ENCODE measurements around the gene MS4A10. TPM values are rescaled to one million over a fixed set of nuclear protein-coding genes. Genes with fewer than 3 reads are reported as not detected.

The MS4A10 gene
- total and polyA plus RNA-seq, 9 of the 15 experiments (the other 6 are each of a cell fraction or from before 2014, with no cell fraction given): not detected

- TF ChIP-seq, protein P1, sequence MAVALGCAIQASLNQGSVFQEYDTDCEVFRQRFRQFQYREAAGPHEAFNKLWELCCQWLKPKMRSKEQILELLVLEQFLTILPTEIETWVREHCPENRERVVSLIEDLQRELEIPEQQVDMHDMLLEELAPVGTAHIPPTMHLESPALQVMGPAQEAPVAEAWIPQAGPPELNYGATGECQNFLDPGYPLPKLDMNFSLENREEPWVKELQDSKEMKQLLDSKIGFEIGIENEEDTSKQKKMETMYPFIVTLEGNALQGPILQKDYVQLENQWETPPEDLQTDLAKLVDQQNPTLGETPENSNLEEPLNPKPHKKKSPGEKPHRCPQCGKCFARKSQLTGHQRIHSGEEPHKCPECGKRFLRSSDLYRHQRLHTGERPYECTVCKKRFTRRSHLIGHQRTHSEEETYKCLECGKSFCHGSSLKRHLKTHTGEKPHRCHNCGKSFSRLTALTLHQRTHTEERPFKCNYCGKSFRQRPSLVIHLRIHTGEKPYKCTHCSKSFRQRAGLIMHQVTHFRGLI (CRISPR knock-in tag; IDR thresholded peaks at IDR 0.05): no peak
Observed at GRCh38 chr11:60754887-60755286, 30.2 kb upstream of the MS4A10 start (continued).

DNA sequence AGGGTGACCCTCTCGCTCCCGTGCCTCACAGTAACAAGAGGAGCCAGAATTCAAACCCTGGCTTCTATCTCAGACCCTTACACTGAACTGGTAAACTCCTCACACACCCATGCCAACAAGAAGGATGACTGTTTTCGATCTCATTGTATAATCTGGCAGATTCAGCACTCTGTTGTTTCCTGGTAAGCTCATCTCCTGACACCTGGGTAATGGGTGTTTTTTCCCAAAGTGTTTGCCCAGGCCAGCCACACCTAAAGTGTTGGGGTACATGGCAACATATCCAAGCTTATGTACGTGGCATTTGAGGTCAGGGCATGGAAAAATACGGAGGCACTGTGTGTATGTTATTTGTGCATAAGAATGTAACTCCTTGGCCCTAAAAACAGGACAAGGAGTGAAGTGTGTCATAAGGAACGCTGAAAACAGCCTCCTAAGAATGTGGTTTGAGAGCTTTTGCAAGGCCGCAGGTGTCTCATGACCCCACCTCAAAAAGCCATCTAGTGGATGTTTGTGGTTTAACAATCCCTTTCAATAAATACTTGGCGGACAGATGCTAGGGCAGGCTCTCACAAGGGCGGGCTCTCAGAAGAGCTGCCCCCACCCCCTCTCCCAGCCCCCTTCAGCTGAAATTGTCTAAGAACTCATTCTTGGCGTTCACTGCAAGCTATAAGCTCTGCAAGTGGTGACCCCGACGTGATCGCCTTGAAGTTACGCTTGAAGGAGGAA, 28.7 kb upstream of the MS4A10 start, which contains the start of gene MS4A15:
Gene MS4A15 (plus strand): TSS at position 561 of the 726 bp plus-strand sequence. CDS start 6,867 bp downstream, outside the sequence.
- H3K36me3 ChIP-seq (ENCODE audit: control insufficient read depth, insufficient read depth, low read length): no peaks in the 10 kb centered on the region
- H3K79me2 ChIP-seq (ENCODE audit: control insufficient read depth, insufficient read depth, low read length): no peaks in the 10 kb centered on the region
- H4K20me1 ChIP-seq (replicated peaks; ENCODE audit: control insufficient read depth, insufficient read depth, low read length): no peaks in the 10 kb centered on the region
- no peak within 1 kb of the TSS for H2AFZ ChIP-seq (ENCODE audit: low read depth, low read length)
- WGBS (ENCODE audit: insufficient coverage, low coverage, missing lambda C conversion rate): 11% methylated on average over 14 of the region's 14 CpGs
- H3K4me1 ChIP-seq (replicated peaks in 1 of 2; ENCODE audit: control insufficient read depth in 2 of 2, insufficient read depth in 2 of 2, low read length in 2 of 2): peaks cover 0 to 8% of the 10 kb centered on the region in 2 experiments; a peak in 2 of 5 replicates
- ChIA-PET POLR2A (interaction anchor here (0.7 to 1.5 kb wide), 2 partner anchors 26 to 36 kb away, joined by 3 read pairs; no protein-coding TSS in a partner anchor), CTCF (ENCODE audit: low intra/inter-chr PET ratio) (no interaction called here)
- intact Hi-C loops (cut with micrococcal nuclease) (loop anchor here (10.0 kb wide), 2 partner anchors 102 to 492 kb away; no protein-coding TSS in a partner anchor), in situ Hi-C loops (cut with MboI) (no loop called here)
- DNase-seq (ENCODE audit: extremely low read depth in 1 of 4, low spot score in 3 of 4) (peak; percentile 54 to 66 (median 57)), FAIRE-seq (peak; percentile 86), ATAC-seq (peak; percentile 86)
- H3K9me1 ChIP-seq (ENCODE audit: control insufficient read depth, insufficient read depth, low read length): no peaks in the 10 kb centered on the region
- H3K4me2 ChIP-seq (ENCODE audit: insufficient read depth, low read length): no peak within 1 kb of the TSS
- no peak within 1 kb of the TSS for H3K4me3 ChIP-seq
- H3K9me3 ChIP-seq (replicated peaks; ENCODE audit: control insufficient read depth, insufficient read depth, low read depth, low read length): no peaks in the 10 kb centered on the region
- no peak within 1 kb of the TSS for H3K9ac ChIP-seq (ENCODE audit: insufficient read depth in 1 of 2, low read depth in 2 of 2, low read length in 2 of 2)
- H3K27ac ChIP-seq (ENCODE audit: extremely low read depth, low read depth, low read length): no peak within 1 kb of the TSS
- BruUV-seq (replicated peaks): no TSS peak
- H3K27me3 ChIP-seq (ENCODE audit: control insufficient read depth in 2 of 2, insufficient read depth in 2 of 2, low read length in 2 of 2): peaks cover 28 to 37% of the 10 kb centered on the region in 2 experiments
- TF ChIP-seq GTF2E2 (tag; IDR thresholded peaks at IDR 0.05) (no peak), ZBTB1 (CRISPR knock-in tag; IDR thresholded peaks at IDR 0.05; ENCODE audit: borderline replicate concordance, low read depth) (no peak), MITF (IDR thresholded peaks at IDR 0.05) (0 out of 2 replicates have a peak, but pooled peaks have one; percentile 54), ZNF785 (CRISPR knock-in tag; IDR thresholded peaks at IDR 0.05) (no peak), ZBTB8A (IDR thresholded peaks at IDR 0.05; ENCODE audit: partially characterized antibody) (no peak), GTF2A2 (tag; IDR thresholded peaks at IDR 0.05) (no peak), SMC3 (conservative IDR thresholded peaks at IDR 0.05; ENCODE audit: insufficient read depth, low read depth, low read length) (peak; percentile 37; the same call in 1 of the 2 replicates), AFF4 (CRISPR knock-in tag; IDR thresholded peaks at IDR 0.05) (no peak)
- TF ChIP-seq, protein P2, sequence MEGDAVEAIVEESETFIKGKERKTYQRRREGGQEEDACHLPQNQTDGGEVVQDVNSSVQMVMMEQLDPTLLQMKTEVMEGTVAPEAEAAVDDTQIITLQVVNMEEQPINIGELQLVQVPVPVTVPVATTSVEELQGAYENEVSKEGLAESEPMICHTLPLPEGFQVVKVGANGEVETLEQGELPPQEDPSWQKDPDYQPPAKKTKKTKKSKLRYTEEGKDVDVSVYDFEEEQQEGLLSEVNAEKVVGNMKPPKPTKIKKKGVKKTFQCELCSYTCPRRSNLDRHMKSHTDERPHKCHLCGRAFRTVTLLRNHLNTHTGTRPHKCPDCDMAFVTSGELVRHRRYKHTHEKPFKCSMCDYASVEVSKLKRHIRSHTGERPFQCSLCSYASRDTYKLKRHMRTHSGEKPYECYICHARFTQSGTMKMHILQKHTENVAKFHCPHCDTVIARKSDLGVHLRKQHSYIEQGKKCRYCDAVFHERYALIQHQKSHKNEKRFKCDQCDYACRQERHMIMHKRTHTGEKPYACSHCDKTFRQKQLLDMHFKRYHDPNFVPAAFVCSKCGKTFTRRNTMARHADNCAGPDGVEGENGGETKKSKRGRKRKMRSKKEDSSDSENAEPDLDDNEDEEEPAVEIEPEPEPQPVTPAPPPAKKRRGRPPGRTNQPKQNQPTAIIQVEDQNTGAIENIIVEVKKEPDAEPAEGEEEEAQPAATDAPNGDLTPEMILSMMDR (IDR thresholded peaks at IDR 0.05 in 2 of 3, conservative IDR thresholded peaks at IDR 0.05 in 1 of 3; ENCODE audit: insufficient read depth in 2 of 3, low read depth in 1 of 3, low read length in 3 of 3): peak; percentile 62 to 65 (median 64)
